CD8-positive, alpha-beta memory T cell (primary cell): ENCODE measurements around the gene CRB3. TPM values are rescaled to one million over a fixed set of nuclear protein-coding genes. Genes with fewer than 3 reads are reported as not detected.
"Not testable (repeated sequence)": the region's sequence is repeated elsewhere in the genome, so short reads cannot be mapped to it uniquely, and the experiment has no call there.

Source experiments
- CTCF ChIA-PET: fragments of 350-600 bp; sonication (Branson Sonifier 250); formaldehyde crosslinking; loops from one replicate; lab custom pipeline; 2021; ENCODE audit warnings: antibody characterized with exemption; lab: Charles Lee
- POLR2A ChIA-PET: fragments of 350-600 bp; sonication (Branson Sonifier 250); formaldehyde crosslinking; loops from one replicate; lab custom pipeline; 2021; ENCODE audit warnings: antibody characterized with exemption; lab: Charles Lee
- DNase-seq, 5 donors: peaks; one replicate each; pipeline versions ENCODE4 v3.0.0 to v3.0.0-alpha.2; 2020 to 2022; ENCODE audit warnings: mixed read lengths in 1 of 5
- H3K27ac ChIP-seq: one replicate; pipeline ENCODE4 v1.7.0; 2013; ENCODE audit warnings: low read depth, mild to moderate bottlenecking, low read length, moderate library complexity
- H3K27me3 ChIP-seq: 2 replicates; pipeline ENCODE4 v1.7.0; 2013; ENCODE audit warnings: low read length, mild to moderate bottlenecking; ENCODE audit not compliant: insufficient read depth, poor library complexity, severe bottlenecking
- H3K36me3 ChIP-seq: 2 replicates; pipeline ENCODE4 v1.7.0; 2013; ENCODE audit warnings: mild to moderate bottlenecking, low read length, moderate library complexity; ENCODE audit not compliant: insufficient read depth
- H3K4me1 ChIP-seq: 2 replicates; pipeline ENCODE4 v1.7.0; 2013; ENCODE audit warnings: mild to moderate bottlenecking, low read length, moderate library complexity; ENCODE audit not compliant: insufficient read depth
- H3K4me3 ChIP-seq: 2 replicates; pipeline ENCODE4 v1.7.0; 2013; ENCODE audit warnings: mild to moderate bottlenecking, low read length
- H3K9me3 ChIP-seq: 2 replicates; pipeline ENCODE4 v1.7.0; 2013; ENCODE audit warnings: mild to moderate bottlenecking, low read length
- H3K27ac Mint-ChIP-seq, 8 donors: one replicate each; pipeline ENCODE4 v1.8.0; 2020 to 2021; ENCODE audit warnings: mixed read lengths in 8 of 8, mild to moderate bottlenecking in 6 of 8, inconsistent platforms in 3 of 8, moderate library complexity in 3 of 8
- H3K27me3 Mint-ChIP-seq, 2 donors: one replicate each; pipeline ENCODE4 v1.8.0; 2020 to 2021; ENCODE audit warnings: mixed read lengths in 2 of 2, mild to moderate bottlenecking in 1 of 2, moderate library complexity in 1 of 2
- H3K36me3 Mint-ChIP-seq, 3 donors: one replicate each; pipeline ENCODE4 v1.8.0; 2020 to 2021; ENCODE audit warnings: mixed read lengths in 3 of 3, inconsistent platforms in 1 of 3, mild to moderate bottlenecking in 1 of 3
- H3K4me1 Mint-ChIP-seq, 3 donors: one replicate each; pipeline ENCODE4 v1.8.0; 2020 to 2021; ENCODE audit warnings: mixed read lengths in 3 of 3, inconsistent platforms in 1 of 3, mild to moderate bottlenecking in 1 of 3
- H3K4me3 Mint-ChIP-seq, 7 donors: one replicate each; pipeline ENCODE4 v1.8.0; 2020 to 2021; ENCODE audit warnings: mixed read lengths in 7 of 7, mild to moderate bottlenecking in 6 of 7, moderate library complexity in 4 of 7, inconsistent platforms in 2 of 7
- H3K9me3 Mint-ChIP-seq, 5 donors: one replicate each; pipeline ENCODE4 v1.8.0; 2020 to 2022; ENCODE audit warnings: mixed read lengths in 5 of 5, mild to moderate bottlenecking in 3 of 5, moderate library complexity in 2 of 5, inconsistent platforms in 1 of 5
- polyA plus RNA-seq: library from polyadenylated mRNA; unstranded; fragments of 300-500 nt; fragmentation: Illumina TruSeq; gene quantifications from one replicate; pipeline ENCODE4 v1.2.3, GENCODE V29; 2021
- total RNA-seq, 2 experiments: library from RNA; stranded (reverse); gene quantifications; one replicate each; pipeline ENCODE4 v1.2.3, GENCODE V29; 2021

Gene CRB3
- total and polyA plus RNA-seq, 3 experiments from 2014 or later = 0.88 to 4.1 (median 1.8) TPM

GRCh38 chr19:6501740-6502648, 37.9 kb downstream of the CRB3 start, which contains the start of gene TUBB4A:
Gene TUBB4A, minus strand, starts transcription at chr19:6502309. Its CDS starts 97 bp downstream, at chr19:6502212.
- Mint-ChIP-seq H3K9me3 (peaks cover 0 to 2% (median 0%) of the 10 kb centered on the region in 5 donors), H3K27ac (peak within 1 kb of the TSS in 5 of 8 donors; percentile 50 to 88 (median 57)), H3K4me3 (peak within 1 kb of the TSS; percentile 78 to 91 (median 84)), H3K36me3 (peaks cover 0 to 6% (median 1%) of the 10 kb centered on the region in 3 donors), H3K4me1 (peaks cover 14 to 41% (median 16%) of the 10 kb centered on the region in 3 donors), H3K27me3 (peaks cover 0 to 5% of the 10 kb centered on the region in 2 donors)
- no peak within 1 kb of the TSS for H3K27ac ChIP-seq
- H3K4me3 ChIP-seq = peak within 1 kb of the TSS; percentile 37
- peak in 4 of 5 donors; percentile 12 to 62 (median 38) for DNase-seq
- CTCF ChIA-PET = interaction anchor here (1.3 to 2.6 kb wide), 2 partner anchors 15 to 21 kb away, joined by 4 to 6 read pairs; partner anchors contain the start of gene DENND1C
- peaks cover 8% of the 10 kb centered on the region for H3K4me1 ChIP-seq
- H3K9me3 ChIP-seq = no peaks in the 10 kb centered on the region
- POLR2A ChIA-PET = no interaction called here
- H3K36me3 ChIP-seq = no peaks in the 10 kb centered on the region
- peaks cover 3% of the 10 kb centered on the region for H3K27me3 ChIP-seq

GRCh38 chr19:6503407-6504201, 39.5 kb downstream of the CRB3 start:
- H3K9me3 Mint-ChIP-seq = peaks cover 0 to 2% (median 0%) of the 10 kb centered on the region in 5 donors
- H3K9me3 ChIP-seq = no peaks in the 10 kb centered on the region
- peaks cover 14 to 36% (median 15%) of the 10 kb centered on the region in 3 donors for H3K4me1 Mint-ChIP-seq
- no peak for DNase-seq
- POLR2A ChIA-PET = interaction anchor here (0.7 to 0.9 kb wide), 2 partner anchors 43 to 111 kb away, joined by 3 to 5 read pairs; partner anchors contain the start of gene GTF2F1
- peaks cover 0 to 5% (median 1%) of the 10 kb centered on the region in 3 donors for H3K36me3 Mint-ChIP-seq
- H3K4me3 ChIP-seq = no peak overlapping the region
- H3K36me3 ChIP-seq = no peaks in the 10 kb centered on the region
- peaks cover 8% of the 10 kb centered on the region for H3K4me1 ChIP-seq
- H3K27me3 Mint-ChIP-seq = peaks cover 0 to 5% of the 10 kb centered on the region in 2 donors
- CTCF ChIA-PET = interaction anchor here (0.9 to 1.3 kb wide), 4 partner anchors 13 to 359 kb away, joined by 3 to 5 read pairs (median 4); no protein-coding TSS in a partner anchor
- peak overlapping the region in 2 of 8 donors; percentile 33 to 83 for H3K27ac Mint-ChIP-seq
- H3K27me3 ChIP-seq = peaks cover 3% of the 10 kb centered on the region
- no peak overlapping the region for H3K27ac ChIP-seq
- H3K4me3 Mint-ChIP-seq = peak overlapping the region in 6 of 7 donors; percentile 33 to 84 (median 62)

GRCh38 chr19:6508028-6508771, 44.1 kb downstream of the CRB3 start:
- H3K27ac ChIP-seq, H3K27me3 Mint-ChIP-seq, H3K36me3 Mint-ChIP-seq, H3K9me3 ChIP-seq, H3K9me3 Mint-ChIP-seq, DNase-seq, H3K27me3 ChIP-seq, H3K36me3 ChIP-seq, H3K4me3 Mint-ChIP-seq, H3K4me1 Mint-ChIP-seq, H3K4me3 ChIP-seq, H3K4me1 ChIP-seq, H3K27ac Mint-ChIP-seq: not testable (repeated sequence)
- ChIA-PET POLR2A (interaction anchor here (0.6 kb wide), 1 partner anchor 142 kb away, joined by 4 read pairs; no protein-coding TSS in a partner anchor), CTCF (interaction anchor here (1.1 kb wide), 2 partner anchors 27 to 355 kb away, joined by 3 to 4 read pairs; partner anchors contain the start of gene DENND1C)

- H3K27me3 ChIP-seq = no peaks in the 10 kb centered on the region
Measured at GRCh38 chr19:6509118-6509971, 45.3 kb downstream of the CRB3 start.

GRCh38 chr19:6510618-6511017, 46.5 kb downstream of the CRB3 start:
- H3K27me3 ChIP-seq = no peaks in the 10 kb centered on the region
- H3K4me1 ChIP-seq = no peaks in the 10 kb centered on the region
- H3K4me3 ChIP-seq = no peak overlapping the region
- H3K27ac ChIP-seq = no peak overlapping the region
- CTCF ChIA-PET = no interaction called here
- no peaks in the 10 kb centered on the region for H3K27me3 Mint-ChIP-seq
- DNase-seq = no peak
- H3K9me3 ChIP-seq = no peaks in the 10 kb centered on the region
- no peaks in the 10 kb centered on the region for H3K36me3 ChIP-seq
- no peak overlapping the region for H3K4me3 Mint-ChIP-seq
- peak overlapping the region in 1 of 8 donors; percentile 75 for H3K27ac Mint-ChIP-seq
- no peaks in the 10 kb centered on the region for H3K9me3 Mint-ChIP-seq
- peaks cover 0 to 3% (median 0%) of the 10 kb centered on the region in 3 donors for H3K4me1 Mint-ChIP-seq
- POLR2A ChIA-PET = no interaction called here
- H3K36me3 Mint-ChIP-seq = no peaks in the 10 kb centered on the region

More at GRCh38 chr19:6509118-6509971, 45.3 kb downstream of the CRB3 start:
- no peaks in the 10 kb centered on the region for H3K9me3 Mint-ChIP-seq
- H3K4me1 ChIP-seq = peaks cover 4% of the 10 kb centered on the region
- CTCF ChIA-PET = no interaction called here
- DNase-seq = no peak
- H3K4me3 ChIP-seq = no peak overlapping the region
- no peak overlapping the region for H3K4me3 Mint-ChIP-seq
- H3K36me3 ChIP-seq = no peaks in the 10 kb centered on the region
- H3K4me1 Mint-ChIP-seq = peaks cover 4 to 7% (median 6%) of the 10 kb centered on the region in 3 donors
- no peaks in the 10 kb centered on the region for H3K36me3 Mint-ChIP-seq
- H3K27ac ChIP-seq = no peak overlapping the region
- no peaks in the 10 kb centered on the region for H3K9me3 ChIP-seq
- peak overlapping the region in 1 of 8 donors; percentile 93 for H3K27ac Mint-ChIP-seq
- POLR2A ChIA-PET = no interaction called here
- H3K27me3 Mint-ChIP-seq = peaks cover 0 to 2% of the 10 kb centered on the region in 2 donors

DNA sequence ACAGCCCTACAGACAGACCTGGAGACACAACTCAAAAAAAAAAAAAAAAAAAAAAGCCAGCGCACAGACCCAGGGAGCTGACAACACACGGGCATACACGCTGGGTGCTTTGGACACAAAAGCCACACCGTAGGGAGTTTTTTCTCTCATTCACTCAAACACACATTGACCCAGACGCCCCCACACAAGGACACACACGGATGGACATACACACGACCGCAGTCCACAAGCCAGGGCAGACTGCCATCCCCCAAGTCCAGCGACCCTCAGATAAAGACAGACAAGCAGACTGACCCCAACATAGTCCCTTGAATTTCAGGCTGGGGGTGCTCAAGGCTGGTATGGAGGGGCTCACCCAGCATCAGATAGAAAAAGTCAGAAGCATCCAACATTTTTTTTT, 50.0 kb downstream of the CRB3 start:
- H3K27me3 Mint-ChIP-seq = no peaks in the 10 kb centered on the region
- H3K9me3 Mint-ChIP-seq = no peaks in the 10 kb centered on the region
- Histone ChIP-seq H3K36me3 (no peaks in the 10 kb centered on the region), H3K27ac (no peak overlapping the region), H3K27me3 (no peaks in the 10 kb centered on the region), H3K9me3 (no peaks in the 10 kb centered on the region), H3K4me1 (peaks cover 15% of the 10 kb centered on the region), H3K4me3 (no peak overlapping the region)
- CTCF ChIA-PET = no interaction called here
- H3K36me3 Mint-ChIP-seq = peaks cover 0 to 3% (median 0%) of the 10 kb centered on the region in 3 donors
- peak overlapping the region in 3 of 7 donors; percentile 30 to 32 (median 32) for H3K4me3 Mint-ChIP-seq
- peaks cover 26 to 29% (median 27%) of the 10 kb centered on the region in 3 donors for H3K4me1 Mint-ChIP-seq
- no peak for DNase-seq
- POLR2A ChIA-PET = no interaction called here
- peak overlapping the region in 3 of 8 donors; percentile 64 to 86 (median 73) for H3K27ac Mint-ChIP-seq
